GM19238 (cell line): Measurements from ENCODE around the gene PRF1.
"Not testable (repeated sequence)": the region's sequence is repeated elsewhere in the genome, so short reads cannot be mapped to it uniquely, and the experiment has no call there.

ENCODE experiments used
- DNase-seq: peaks from one replicate; pipeline ENCODE4 v3.0.0; 2011; ENCODE audit warnings: low spot score; ENCODE audit not compliant: insufficient read length

Gene PRF1

GRCh38 chr10:70602665-70603448 is at the start of gene PRF1:
PRF1 (minus strand) TSS chr10:70602741; CDS start chr10:70600902, 1,839 bp downstream.
- DNase-seq: no peak

- no peak for DNase-seq
These were observed 49.1 kb upstream of the PRF1 start for GRCh38 chr10:70651661-70652060.

GRCh38 chr10:70650718-70651117 is 48.2 kb upstream of the PRF1 start:
- DNase-seq: no peak

GRCh38 chr10:70650104-70650503 is 47.6 kb upstream of the PRF1 start:
- DNase-seq: no peak

GRCh38 chr10:70649526-70649925 is 47.0 kb upstream of the PRF1 start:
- DNase-seq: no peak

- DNase-seq: no peak
These were observed 45.9 kb upstream of the PRF1 start for GRCh38 chr10:70648427-70648826.

- DNase-seq: no peak
These were observed 44.5 kb upstream of the PRF1 start for GRCh38 chr10:70647086-70647485.

- DNase-seq: not testable (repeated sequence)
These were observed 42.4 kb upstream of the PRF1 start for GRCh38 chr10:70644959-70645358.

- DNase-seq: not testable (repeated sequence)
These were observed 40.7 kb upstream of the PRF1 start for GRCh38 chr10:70643272-70643671.

- not testable (repeated sequence) for DNase-seq
These were observed 37.3 kb upstream of the PRF1 start for GRCh38 chr10:70639640-70640383.

- DNase-seq: not testable (repeated sequence)
These were observed 32.0 kb upstream of the PRF1 start for GRCh38 chr10:70634515-70634914.

- no peak for DNase-seq
These were observed 31.5 kb upstream of the PRF1 start for GRCh38 chr10:70634011-70634410.

- DNase-seq: not testable (repeated sequence)
These were observed 29.2 kb upstream of the PRF1 start for GRCh38 chr10:70631735-70632134.

- DNase-seq: no peak
These were observed 26.8 kb upstream of the PRF1 start for GRCh38 chr10:70629338-70629737.

- DNase-seq: no peak
These were observed 23.5 kb upstream of the PRF1 start for GRCh38 chr10:70626056-70626455.

- no peak for DNase-seq
These were observed 20.7 kb upstream of the PRF1 start for GRCh38 chr10:70622981-70623844.

- DNase-seq: no peak
These were observed 20.0 kb upstream of the PRF1 start for GRCh38 chr10:70622541-70622940.

GRCh38 chr10:70621503-70622078 is 19.1 kb upstream of the PRF1 start:
- DNase-seq: no peak

GRCh38 chr10:70620020-70620289 is 17.4 kb upstream of the PRF1 start:
- no peak for DNase-seq

- no peak for DNase-seq
These were observed 16.9 kb upstream of the PRF1 start for GRCh38 chr10:70619271-70620019.

- no peak for DNase-seq
These were observed 16.1 kb upstream of the PRF1 start for GRCh38 chr10:70618663-70619062.
